Right ventricle myocardium superior (tissue), 1 donor: Measurements from ENCODE around the gene TTC31. TPM values are rescaled to one million over a fixed set of nuclear protein-coding genes. Genes with fewer than 3 reads are reported as not detected.
A peak's percentile ranks its signal among the peaks of the same experiment; 100 is the strongest.
"Not testable (repeated sequence)": the region's sequence is repeated elsewhere in the genome, so short reads cannot be mapped to it uniquely, and the experiment has no call there.

ENCODE experiments used
- ATAC-seq: fragments of 200-7000 bp; cut with Tn5 transposase; one replicate; pipeline ENCODE4 v1.9.1; 2020; ENCODE audit warnings: mild to moderate bottlenecking; ENCODE audit not compliant: poor library complexity
- DNase-seq: peaks from one replicate; pipeline ENCODE4 v3.0.0-alpha.2; 2020
- intact Hi-C: fragments of 100-400 bp; cut with DNase I; formaldehyde crosslinking; loops from one replicate; pipeline ENCODE4 v1.11.2; 2022
- total RNA-seq: library from RNA; stranded (reverse); fragmentation: NEBNext Ultra II Directional; extraction: Animal tissue kit (Norgen Biotek cat#: 25700); gene quantifications from one replicate; pipeline ENCODE4 v1.2.1, GENCODE V29; 2021
- donor health status: DM: no; HTN: yes; CAD: no; lungs with severe emphysema.

The TTC31 gene
- total RNA-seq, 1 donor from 2014 or later, result 8.4 TPM

DNA sequence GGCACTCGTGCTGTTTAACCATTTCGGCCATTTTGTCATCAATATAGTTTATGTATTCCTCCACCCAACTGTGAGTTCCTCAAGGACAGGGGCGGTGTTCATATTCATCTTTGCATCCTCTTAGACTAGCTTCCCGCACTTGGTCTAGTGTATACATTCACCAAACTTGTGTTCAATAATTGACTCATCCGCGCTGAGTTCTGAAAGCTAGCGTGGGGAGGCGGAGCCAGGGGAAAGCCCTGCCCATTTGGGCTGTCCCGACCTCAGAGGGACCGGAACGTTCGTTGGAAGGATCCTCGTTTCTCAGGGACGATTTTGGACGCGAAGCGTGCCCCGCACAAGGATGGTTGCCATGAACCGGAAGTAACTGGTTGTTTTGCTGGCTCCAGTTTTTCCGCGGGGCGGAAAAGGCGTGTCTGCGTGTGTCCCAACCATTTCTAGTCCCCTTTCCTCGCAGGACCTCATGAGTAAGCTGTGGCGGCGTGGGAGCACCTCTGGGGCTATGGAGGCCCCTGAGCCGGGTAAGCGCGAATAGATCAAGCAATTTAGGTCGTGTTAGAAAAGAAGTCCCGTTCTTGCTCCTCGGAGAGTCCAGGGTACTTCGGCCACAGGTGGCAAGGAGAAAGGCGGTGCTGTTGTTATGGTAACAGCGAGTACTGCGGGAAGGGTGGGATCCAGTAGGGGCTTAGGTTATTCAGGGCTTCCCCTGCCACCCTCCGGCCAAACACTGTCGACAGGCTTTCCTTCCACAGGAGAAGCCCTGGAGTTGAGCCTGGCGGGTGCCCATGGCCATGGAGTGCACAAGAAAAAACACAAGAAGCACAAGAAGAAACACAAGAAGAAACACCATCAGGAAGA is 28.0 kb upstream of the TTC31 start, which contains the start of gene INO80B:
Gene INO80B (plus strand): TSS at position 434 of the 858 bp plus-strand sequence. CDS start 30 bp downstream, at position 464.
- DNase-seq (peak; percentile 95), ATAC-seq (peak; percentile 74)
- intact Hi-C loops, result no loop called here

DNA sequence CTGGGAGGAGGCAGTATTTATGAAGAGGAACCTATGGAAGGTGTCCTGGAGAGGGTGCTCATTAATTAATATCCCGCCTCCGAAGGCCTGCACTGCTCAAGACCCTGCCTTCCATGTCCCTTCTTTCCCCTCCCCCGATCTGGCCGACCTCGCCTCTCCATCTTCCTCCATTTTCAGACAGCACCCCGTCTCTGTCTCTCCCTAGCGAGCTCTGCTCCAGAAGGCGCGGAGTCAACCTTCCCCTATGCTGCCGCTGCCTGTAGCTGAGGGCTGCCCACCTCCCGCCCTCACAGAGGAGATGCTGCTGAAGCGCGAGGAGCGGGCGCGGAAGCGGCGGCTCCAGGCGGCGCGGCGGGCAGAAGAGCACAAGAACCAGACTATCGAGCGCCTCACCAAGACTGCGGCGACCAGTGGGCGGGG is 25.7 kb upstream of the TTC31 start:
- intact Hi-C loops, result no loop called here
- ATAC-seq (no peak), DNase-seq (no peak)

DNA sequence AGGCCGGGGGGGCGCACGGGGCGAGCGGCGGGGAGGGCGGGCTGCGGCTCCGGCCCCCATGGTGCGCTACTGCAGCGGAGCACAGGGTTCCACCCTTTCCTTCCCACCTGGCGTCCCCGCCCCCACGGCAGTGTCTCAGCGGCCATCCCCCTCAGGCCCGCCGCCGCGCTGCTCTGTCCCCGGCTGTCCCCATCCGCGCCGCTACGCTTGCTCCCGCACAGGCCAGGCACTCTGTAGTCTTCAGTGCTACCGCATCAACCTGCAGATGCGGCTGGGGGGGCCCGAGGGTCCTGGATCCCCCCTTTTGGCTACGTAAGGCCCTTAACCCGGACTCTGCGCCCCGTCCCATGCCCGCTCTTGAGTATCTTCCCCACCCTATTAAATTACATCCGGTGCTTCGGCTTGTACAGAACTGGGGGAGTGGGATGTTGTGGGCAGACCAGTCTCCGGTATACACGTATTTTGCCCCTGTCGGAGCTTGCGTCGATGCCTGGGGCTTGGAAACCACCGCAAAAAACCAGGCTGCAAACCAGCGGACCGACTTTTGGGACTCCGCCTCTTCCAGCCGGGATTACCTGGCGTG is 25.2 kb upstream of the TTC31 start:
- ATAC-seq (peak; percentile 38), DNase-seq (peak; percentile 80)
- intact Hi-C loops, result no loop called here

DNA sequence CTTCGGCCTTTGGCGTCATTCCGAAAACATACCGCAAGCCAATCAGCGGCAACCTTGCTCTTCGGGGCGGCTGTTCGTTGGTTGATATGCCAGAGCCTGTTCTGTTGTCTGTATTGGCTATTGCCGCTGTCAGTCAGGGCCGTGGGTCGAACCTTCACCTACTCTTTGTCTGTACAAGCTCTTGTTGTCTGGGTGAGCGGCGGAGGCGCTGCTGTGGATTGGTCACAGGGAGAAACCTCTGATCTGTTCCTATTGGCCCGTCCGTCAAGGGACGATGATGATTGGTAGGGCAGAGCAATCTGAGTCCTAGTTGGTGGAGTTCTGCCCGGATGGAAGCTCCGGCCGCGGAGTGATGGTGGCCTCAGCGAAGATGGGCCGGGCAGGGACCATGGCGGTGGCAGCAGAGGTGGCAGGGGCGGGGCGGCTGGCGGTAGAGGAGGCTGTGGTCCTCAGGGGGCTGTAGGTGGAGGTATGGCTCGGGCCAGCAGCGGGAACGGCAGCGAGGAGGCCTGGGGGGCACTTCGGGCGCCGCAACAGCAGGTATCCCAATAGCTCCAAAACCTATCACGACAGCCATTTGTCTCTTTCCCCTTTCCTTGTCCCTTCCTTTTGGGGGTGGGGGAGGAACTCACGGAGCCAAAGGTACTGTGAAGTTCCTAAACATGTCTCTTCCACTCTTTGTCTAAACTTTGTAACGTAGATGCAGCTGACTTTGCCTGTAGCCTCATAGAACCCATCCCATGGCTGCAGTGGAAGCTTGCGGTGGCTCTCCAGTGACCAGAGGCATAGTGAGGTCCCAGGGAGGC is 24.5 kb upstream of the TTC31 start, which contains the start of gene WBP1:
Gene WBP1 (plus strand): TSS at position 307 of the 806 bp plus-strand sequence. CDS start 165 bp downstream, at position 472.
- DNase-seq, result peak; percentile 100
- intact Hi-C loops, result no loop called here
- peak; percentile 89 for ATAC-seq

DNA sequence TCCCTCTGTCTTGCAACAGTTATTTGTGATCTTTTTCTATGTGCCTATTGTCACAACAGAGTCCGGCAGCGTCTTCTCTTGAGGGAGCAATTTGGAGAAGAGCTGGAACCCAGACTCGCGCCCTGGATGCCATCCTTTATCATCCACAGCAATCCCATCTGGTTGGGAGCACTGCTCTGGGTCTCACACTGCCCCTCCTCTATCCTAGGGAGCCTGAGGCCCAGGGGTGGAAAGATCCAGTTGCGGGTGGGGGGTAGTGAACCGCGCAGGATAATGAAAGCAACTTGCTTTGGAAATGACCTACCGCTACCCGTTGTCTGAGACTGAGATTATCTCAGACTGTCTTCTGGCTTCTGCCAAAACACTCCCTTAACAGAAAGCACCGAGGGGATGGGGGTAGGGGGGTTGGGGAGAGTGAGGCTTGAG is 23.9 kb upstream of the TTC31 start:
- ATAC-seq, result no peak
- intact Hi-C loops, result no loop called here
- DNase-seq, result no peak

DNA sequence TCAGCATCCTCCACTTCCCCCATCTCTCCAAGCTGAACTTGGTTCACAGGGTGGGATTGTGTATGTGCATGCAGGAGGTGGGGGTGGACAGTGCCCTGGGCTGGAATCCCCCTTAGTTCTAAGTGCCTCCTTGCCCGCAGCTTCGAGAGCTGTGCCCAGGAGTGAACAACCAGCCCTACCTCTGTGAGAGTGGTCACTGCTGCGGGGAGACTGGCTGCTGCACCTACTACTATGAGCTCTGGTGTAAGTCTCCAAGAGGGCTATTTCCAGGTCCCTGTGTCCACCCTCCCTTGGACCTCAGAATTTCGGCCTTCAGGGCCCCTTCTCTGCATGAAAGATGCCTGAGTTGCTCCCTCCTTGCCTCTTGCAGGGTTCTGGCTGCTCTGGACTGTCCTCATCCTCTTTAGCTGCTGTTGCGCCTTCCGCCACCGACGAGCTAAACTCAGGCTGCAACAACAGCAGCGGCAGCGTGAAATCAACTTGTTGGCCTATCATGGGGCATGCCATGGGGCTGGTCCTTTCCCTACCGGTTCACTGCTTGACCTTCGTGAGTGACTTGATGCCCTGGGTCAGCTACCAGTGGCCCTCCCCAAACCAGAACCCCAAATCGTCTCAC is 23.3 kb upstream of the TTC31 start:
- ATAC-seq, intact Hi-C loops, DNase-seq: not testable (repeated sequence)

DNA sequence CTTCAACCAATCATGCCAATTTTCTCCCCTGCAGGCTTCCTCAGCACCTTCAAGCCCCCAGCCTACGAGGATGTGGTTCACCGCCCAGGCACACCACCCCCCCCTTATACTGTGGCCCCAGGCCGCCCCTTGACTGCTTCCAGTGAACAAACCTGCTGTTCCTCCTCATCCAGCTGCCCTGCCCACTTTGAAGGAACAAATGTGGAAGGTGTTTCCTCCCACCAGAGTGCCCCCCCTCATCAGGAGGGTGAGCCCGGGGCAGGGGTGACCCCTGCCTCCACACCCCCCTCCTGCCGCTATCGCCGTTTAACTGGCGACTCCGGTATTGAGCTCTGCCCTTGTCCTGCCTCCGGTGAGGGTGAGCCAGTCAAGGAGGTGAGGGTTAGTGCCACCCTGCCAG is 22.7 kb upstream of the TTC31 start:
- intact Hi-C loops, ATAC-seq, DNase-seq: not testable (repeated sequence)

DNA sequence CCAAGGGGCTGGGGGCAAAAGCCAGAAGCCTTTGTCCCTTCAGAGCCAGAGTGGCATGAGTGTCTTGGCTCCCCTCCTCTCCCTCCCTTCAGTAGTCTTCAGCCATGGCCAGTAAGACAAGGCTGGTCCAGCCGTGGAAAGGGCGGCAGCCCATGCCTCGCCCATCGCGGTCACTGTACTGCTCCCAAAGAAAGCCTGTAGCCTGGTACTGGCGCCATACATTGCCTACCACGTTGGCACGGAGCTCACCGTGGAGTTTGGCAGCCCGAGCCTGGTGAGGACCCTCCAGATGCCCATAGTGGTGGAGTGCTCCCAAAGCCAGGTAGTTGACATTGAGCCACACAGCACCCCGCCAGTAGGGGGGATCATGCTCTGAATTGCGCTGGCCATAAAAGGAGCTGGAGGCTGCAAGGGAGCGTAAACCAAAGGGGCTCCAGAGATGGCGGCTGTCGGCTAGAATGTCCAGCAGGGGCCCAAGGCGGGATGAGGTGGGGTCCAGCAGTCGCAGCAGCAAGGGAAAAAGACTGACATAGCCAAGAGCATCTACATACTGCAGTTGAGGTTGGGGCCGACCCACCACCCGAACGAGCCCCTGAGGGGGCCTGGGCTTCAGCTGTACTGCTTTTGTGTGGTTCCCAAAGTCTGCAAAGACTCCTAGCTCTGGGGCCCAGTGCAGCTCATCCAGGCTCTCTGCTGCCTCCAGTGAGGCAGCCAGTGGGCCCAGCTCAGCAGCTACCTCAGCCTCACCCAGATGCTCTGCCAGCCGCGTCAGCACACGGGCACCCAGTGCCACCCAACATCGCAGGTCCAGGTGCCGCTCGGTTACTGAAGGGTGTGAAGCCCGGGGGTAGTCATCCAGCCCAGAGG is 21.5 kb upstream of the TTC31 start:
- ATAC-seq, result no peak
- no peak for DNase-seq
- intact Hi-C loops, result no loop called here

DNA sequence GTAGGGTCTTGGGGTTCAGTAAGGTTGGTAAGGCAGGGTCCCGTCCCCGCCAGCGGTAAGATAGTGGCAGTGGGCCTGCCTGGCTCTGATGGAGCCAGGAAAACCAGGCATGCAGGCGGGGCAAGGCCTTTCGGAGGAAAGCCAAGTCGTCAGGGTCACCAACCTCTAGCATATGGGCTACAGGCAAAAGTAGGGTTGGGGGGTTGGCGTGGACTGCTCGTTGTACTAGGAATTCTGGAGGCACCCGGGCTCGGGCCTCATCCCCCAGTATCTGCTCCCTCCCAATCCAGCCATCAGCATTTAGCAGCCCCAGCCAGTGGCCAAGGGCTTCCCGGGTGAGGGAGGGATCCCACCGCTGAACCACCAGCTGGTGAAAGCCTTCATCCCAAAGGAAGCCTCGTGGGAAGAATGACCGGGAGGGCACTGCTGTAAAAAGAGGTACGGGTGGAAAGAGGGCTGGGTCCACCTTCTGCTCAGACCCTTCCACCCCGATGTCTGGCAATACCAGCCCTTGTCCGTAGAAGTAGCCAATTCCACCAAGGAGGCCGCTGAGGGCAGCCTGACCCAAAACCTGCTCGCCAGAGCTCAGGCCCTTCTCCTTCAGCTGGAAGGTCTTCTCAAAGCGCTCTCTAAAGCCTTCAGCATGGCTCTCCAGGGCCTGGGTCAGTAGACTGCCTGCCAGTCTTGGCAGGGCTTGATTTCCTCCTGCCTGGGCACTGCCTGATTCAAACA is 20.7 kb upstream of the TTC31 start:
- no peak for DNase-seq

DNA sequence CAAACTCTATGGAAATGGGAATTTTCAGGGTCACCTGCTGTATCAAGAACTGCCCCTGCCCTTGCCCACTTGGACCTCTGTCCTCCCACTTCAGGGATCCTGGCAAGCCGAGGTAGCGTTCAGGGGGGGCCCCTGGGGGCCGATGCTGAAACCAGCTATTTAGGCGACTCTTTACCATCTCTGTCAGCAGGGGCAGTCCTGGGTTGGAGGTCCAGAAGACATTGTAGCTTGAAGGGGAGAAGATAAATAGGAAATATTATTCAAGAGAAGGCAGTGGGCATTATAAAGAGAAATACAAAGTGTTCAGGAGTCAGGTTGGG is 20.1 kb upstream of the TTC31 start:
- intact Hi-C loops, result no loop called here
- DNase-seq (no peak), ATAC-seq (no peak)

More for the DNA sequence above, 20.7 kb upstream of the TTC31 start:
- ATAC-seq, result no peak
- intact Hi-C loops, result no loop called here

DNA sequence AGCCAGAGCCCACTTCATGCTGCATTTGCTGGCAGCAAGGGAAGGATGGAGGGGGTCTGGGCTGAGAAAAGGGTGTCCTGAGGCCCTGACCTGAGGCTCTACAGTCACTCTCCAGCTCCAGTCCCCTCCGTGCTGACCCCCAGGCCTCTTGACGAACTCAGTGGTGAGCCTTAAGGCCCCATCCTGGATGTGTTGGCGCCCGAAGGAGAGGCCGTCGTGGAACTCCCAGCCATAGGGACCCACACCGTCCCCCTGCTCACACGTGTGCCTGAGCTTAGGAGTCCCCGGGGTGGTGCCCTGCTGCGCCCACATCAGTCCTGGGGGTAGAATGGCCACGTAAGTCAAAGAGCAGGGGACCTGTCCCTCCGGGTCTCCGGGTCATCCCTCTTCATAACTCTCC is 18.5 kb upstream of the TTC31 start:
- ATAC-seq (peak; percentile 1), DNase-seq (no peak)
- intact Hi-C loops, result no loop called here

DNA sequence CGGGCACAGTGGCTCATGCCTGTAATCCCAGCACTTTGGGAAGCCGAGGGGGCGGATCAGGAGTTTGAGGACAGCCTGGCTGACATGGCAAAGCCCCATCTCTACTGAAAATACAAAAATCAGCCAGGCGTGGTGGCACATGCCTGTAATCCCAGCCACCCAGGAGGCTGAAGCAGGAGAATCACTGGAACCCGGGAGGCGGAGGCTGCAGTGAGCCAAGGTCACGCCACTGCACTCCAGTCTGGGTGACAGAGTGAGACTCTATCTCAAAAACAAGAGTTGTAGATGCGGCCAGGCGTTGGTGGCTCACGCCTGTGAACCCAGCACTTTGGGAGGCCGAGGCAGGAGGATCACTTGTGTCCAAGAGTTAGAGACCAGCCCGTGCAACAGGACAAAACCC is 12.1 kb upstream of the TTC31 start:
- ATAC-seq, intact Hi-C loops, DNase-seq: not testable (repeated sequence)

DNA sequence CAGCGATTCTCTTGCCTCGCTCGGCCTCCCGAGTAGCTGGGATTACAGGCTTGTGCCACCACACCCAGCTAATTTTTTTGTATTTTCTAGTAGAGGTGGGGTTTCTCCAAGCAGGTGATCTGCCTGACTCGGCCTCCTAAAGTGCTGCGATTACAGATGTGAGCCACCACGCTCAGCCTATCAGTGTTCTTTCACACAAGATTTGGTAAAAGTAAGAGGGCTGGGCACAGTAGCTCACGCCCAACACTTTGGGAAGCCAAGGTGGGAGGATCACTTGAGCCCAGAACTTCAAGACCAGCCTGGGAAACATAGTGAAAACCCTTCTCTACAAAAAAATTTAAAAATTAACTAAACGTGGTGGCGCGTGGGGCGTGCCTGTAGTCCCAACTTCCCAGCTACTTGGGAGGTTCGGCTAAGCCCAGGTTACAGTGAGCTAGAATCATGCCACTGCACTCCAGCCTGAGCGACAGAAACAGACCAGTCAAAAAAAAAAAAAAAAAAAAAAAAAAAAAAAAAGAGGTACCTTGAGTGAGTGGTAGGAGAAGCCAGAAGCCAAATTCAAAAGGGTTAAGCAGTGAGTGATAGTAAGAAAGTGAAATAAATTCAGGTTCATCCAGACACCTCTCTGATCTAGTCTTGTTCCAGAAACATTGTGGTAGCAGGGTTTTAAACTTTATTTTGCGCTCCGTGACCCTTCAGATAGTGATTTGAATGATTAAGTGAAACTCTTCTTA is 11.4 kb upstream of the TTC31 start:
- intact Hi-C loops, result no loop called here
- ATAC-seq, result no peak
- DNase-seq, result no peak

DNA sequence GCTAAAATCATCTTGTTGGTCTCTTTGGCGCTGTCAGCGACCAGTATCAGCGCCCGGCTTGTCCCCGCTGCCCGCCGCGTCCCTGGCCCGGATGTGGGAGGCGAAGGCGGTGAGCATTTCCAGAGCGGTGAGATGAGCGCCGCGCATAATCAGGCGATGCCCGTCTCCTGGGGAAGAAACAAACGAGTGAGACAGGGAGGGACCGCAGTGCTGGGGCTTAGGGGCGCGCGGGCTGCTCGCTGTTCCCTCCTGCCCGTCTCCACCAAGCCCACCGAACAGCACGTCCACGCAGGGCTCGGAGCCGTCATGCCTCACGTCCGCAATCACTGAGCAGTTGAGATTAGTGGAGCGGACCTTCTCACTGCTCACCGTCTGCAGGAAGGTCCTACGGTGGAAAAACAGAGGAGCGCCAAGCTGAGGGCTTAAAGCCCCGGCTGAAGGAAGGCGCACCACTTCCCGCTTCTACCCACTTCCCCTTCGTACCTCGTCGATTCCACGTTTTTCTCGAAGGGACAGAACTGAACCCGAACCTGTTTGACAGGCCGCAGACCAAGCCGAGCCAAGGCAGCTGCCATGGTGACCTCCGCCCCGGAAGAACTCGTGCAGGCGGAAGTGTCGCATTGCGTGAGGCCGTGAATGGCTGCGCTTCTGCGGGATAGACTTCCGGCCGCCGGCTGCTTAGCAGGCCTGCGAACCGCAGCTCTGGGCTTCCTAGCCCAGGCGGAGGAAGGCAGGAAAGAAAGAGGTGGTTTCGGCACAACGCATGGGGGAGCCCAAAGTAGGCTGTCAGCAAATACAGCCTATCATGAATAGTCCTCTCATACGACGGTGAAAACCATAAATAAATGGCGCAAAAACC is 10.6 kb upstream of the TTC31 start, which contains the start of gene MRPL53:
Gene MRPL53 (minus strand): TSS at position 595 of the 859 bp plus-strand sequence. CDS start 20 bp downstream, at position 575.
- ATAC-seq, result peak; percentile 97
- intact Hi-C loops, result no loop called here

DNA sequence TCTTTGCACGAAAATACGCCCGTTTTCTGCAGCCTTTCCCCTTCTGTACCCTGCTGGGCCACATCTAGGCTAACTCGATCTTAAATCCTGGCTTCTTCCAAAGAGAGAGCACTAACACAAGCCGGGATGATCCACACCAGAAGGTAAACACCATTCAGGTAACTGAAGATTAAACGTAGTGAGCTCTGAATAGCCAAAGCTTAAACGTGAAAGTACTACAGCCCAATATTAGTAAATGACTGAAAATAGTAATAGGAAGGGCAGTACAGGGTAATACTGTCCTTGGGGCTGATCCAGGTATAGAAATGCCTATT is 10.0 kb upstream of the TTC31 start:
- ATAC-seq, result peak; percentile 6
- DNase-seq, result no peak
- intact Hi-C loops, result no loop called here

More for the DNA sequence above, 10.6 kb upstream of the TTC31 start, which contains the start of gene MRPL53:
- DNase-seq, result peak; percentile 97

DNA sequence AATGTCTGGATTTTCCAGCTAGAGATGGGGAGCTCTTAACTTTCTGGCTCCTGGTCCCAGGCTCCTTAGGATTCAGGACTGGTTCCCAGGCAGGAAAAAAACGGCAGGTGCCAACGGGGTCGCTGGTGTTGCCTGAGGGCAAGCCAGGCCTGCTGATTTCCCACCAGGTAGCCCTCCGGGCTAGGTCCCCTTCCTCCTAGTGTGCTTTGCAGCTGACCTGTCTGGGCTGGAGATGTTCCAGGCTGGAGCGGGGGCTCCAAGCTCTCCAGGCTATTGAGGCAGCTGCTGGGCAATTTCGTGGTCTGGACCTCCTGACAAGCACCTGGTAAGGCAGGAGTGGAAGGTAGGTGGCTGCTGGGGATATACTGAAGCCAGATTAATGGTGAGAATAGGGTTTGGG is 8.4 kb upstream of the TTC31 start:
- intact Hi-C loops, result no loop called here
- ATAC-seq (no peak), DNase-seq (no peak)
